Epithelial cell of esophagus (primary cell): ENCODE results near the gene SQSTM1.
A peak's percentile ranks its signal among the peaks of the same experiment; 100 is the strongest.

Experiments
- DNase-seq: peaks from one replicate; pipeline ENCODE4 v3.0.0; 2010; ENCODE audit warnings: low read depth
- H3K4me3 ChIP-seq: 2 replicates; pipeline ENCODE4 v1.5.1; 2011; ENCODE audit warnings: mild to moderate bottlenecking, low read length, control low read depth
- TF ChIP-seq, protein P1 (sequence below): IDR thresholded peaks from 2 replicates; pipeline ENCODE4 v1.5.1; 2011; ENCODE audit warnings: low read depth, mild to moderate bottlenecking, low read length, control low read depth, inconsistent platforms; ENCODE audit not compliant: insufficient read depth; ENCODE audit errors: missing control alignments

Gene SQSTM1

DNA sequence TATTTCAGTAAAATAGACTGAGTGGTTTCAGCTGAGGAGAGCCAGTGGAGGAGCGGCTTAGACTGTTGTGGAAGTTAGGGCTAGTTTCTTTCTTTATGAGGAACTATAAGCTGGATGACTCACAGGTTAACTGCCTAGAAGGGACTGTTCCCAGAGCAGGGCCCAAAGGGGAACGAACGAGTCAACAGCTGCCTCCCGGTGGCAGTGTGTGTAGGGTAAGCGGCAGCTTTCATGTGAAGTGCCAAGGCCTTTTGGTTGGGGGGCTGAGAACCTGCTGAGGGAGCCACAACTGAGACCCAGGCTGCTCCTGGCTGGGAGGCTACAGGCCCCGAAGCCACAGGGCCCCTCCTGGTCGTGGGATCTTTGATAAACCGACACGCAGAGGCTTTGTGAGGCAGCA lies 7.0 kb downstream of the SQSTM1 start:
- TF ChIP-seq, protein P1, sequence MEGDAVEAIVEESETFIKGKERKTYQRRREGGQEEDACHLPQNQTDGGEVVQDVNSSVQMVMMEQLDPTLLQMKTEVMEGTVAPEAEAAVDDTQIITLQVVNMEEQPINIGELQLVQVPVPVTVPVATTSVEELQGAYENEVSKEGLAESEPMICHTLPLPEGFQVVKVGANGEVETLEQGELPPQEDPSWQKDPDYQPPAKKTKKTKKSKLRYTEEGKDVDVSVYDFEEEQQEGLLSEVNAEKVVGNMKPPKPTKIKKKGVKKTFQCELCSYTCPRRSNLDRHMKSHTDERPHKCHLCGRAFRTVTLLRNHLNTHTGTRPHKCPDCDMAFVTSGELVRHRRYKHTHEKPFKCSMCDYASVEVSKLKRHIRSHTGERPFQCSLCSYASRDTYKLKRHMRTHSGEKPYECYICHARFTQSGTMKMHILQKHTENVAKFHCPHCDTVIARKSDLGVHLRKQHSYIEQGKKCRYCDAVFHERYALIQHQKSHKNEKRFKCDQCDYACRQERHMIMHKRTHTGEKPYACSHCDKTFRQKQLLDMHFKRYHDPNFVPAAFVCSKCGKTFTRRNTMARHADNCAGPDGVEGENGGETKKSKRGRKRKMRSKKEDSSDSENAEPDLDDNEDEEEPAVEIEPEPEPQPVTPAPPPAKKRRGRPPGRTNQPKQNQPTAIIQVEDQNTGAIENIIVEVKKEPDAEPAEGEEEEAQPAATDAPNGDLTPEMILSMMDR = no peak
- DNase-seq = peak; percentile 58

DNA sequence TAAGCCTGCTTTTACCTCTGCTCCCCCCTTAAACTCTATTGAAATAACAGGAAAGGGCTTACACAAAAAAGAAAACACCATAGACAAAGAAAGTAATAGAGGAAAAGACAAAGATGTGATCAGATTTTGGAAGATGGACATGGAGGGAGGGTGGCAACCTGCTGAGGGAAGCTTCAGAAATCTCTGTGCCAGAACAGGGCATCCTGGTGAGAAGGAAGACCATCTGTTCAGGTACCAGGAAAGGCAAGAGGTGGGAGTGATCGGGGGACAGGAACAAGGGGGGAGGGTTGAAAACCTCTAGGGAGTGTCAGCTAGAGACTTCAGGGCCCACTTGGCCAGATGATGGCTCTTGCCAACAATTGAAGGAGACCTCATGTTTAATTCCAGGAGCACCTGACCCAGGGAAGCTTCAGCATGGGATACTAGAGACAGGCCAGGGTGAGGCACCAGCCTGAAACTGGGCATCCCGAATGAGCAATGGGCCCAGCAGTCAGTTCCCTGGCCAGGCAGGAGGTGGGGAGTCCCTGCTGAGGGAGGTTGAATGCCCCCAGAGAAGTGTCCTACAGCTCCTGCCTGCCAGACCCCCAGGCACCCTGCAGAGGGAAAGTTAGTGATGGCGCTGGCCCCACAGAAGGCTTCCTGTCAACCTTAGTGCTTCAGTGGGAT lies 8.2 kb downstream of the SQSTM1 start:
- H3K4me3 ChIP-seq = no peak overlapping the region
- no peak for DNase-seq
- TF ChIP-seq, protein P1 = no peak

More for the DNA sequence above, 7.0 kb downstream of the SQSTM1 start:
- H3K4me3 ChIP-seq = no peak overlapping the region

DNA sequence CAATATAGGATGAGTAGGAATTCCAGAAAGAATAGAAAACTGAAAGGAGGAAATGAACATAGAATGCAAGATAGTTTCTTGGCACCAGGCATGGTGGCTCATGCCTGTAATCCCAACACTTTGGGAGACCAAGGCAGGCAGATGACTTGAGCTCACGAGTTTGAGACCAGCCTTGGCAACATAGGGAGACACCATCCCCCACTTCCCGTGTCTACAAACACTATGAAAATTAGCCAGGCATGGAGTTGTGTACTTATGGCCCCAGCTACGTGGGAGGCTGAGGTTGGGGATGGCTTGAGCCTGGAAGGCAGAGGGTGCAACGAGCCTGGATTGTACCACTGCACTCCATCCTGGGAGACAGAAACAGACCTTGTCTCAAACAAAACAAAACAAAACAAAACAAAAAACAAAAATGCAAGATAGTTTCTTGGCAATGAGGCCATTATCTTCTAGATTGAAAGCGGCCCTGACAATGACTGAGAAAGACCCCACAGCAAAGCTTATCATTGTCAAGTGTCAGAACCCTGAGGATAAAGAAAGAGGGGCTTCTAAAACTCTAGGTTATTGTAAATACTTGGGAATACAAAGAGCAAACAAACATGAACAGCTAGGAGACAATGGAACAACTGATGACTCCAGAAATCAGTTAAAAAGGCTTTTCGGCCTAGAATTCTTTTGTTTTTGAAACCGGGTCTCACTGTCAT lies 9.2 kb downstream of the SQSTM1 start:
- TF ChIP-seq, protein P1 = no peak
- H3K4me3 ChIP-seq = no peak overlapping the region
- no peak for DNase-seq

DNA sequence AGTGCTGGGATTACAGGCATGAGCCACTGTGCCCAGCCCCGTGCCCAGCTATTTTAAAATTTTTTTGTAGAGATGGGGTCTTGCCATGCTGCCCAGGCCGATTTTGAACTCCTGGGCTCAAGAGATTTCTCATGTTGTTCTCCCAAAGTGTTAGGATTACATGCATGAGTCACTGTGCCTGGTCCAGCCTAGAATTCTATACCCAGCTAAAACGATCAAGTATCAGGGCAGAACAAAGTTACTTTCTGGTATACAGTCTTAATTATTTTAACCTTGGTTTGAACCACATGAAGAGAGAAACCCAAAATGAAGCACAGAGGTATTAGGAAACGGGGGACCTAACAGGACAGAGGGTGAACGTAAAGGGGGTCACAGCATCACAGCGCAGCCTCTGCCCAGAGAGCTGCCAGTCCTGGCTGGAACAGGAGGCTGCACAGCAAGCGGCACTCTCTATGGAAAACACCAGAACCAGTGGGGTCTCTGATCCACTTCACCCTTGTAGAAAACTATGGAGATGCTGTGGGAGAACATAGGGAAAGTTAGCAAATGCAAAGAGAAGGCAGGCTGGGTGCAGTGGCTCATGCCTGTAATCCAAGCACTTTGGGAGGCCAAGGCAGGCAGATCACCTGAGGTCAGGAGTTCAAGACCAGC lies 10.2 kb downstream of the SQSTM1 start:
- TF ChIP-seq, protein P1 = no peak
- DNase-seq = no peak
- no peak overlapping the region for H3K4me3 ChIP-seq

DNA sequence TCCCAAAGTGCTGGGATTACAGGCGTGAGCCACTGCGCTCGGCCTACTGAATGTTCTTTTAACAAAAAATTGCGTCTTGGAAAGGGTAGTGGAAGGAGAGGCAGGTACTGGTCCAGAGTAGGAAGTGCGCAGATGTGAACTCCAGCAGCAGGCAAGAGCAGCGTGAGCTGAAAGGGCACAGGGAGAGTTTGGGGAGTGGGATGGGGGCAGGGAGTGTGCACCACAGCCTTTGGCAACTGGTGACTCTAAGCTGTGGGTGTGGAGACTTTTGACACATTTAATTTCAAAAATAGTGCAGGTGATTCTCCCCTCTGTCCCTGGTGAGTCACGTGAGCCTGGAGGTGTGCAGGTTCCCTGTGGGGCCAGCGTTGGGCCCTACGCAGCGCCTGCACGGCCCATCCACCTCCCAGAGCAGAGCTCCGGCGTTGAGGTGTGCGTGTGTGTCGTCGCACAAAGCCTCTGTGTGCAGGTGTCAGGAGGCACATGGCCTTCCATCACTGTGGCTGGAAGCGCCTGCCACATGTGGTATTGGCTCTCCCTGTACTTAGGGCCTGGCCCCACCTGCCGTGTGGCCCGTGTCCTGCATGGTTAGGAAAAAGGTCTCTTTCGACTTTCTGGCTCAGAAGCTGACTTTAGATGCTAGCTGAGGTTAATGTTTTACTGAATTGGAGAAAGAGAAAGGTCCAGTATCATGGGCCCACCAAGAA lies 11.5 kb downstream of the SQSTM1 start:
- TF ChIP-seq, protein P1 = no peak

DNA sequence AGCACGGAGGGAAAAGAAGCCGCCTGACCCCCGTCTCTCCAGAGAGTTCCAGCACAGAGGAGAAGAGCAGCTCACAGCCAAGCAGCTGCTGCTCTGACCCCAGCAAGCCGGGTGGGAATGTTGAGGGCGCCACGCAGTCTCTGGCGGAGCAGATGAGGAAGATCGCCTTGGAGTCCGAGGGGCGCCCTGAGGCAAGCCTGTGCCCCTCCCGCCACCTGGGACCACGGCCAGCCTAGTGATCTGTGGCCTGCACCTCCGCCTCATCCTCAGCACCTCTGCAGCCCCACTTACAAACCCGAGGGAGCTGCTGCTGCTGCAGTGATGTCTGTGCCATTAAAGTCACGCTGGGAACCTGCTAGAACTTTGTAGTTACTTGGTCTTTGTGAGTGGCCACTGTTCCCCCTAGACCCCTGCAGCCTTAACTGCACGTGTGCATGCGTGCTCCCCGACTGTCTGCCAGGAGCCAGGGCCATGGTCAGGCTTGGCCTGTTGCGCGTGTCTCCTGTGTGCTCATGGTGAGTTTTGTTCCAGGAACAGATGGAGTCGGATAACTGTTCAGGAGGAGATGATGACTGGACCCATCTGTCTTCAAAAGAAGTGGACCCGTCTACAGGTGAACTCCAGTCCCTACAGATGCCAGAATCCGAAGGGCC lies 12.5 kb downstream of the SQSTM1 start:
- TF ChIP-seq, protein P1 = no peak
- H3K4me3 ChIP-seq = no peak overlapping the region

More for the DNA sequence above, 11.5 kb downstream of the SQSTM1 start:
- H3K4me3 ChIP-seq = no peak overlapping the region
- no peak for DNase-seq

More for the DNA sequence above, 12.5 kb downstream of the SQSTM1 start:
- no peak for DNase-seq
